HUES48 (cell line): Measurements from ENCODE around the gene EXOC5.
"Not testable (repeated sequence)": the region's sequence is repeated elsewhere in the genome, so short reads cannot be mapped to it uniquely, and the experiment has no call there.

Source experiments
- H3K27ac ChIP-seq: one replicate; pipeline ENCODE4 v1.7.0; 2013; ENCODE audit warnings: low read depth, low read length, inconsistent platforms
- H3K27me3 ChIP-seq: 2 replicates; pipeline ENCODE4 v1.6.1; 2013; ENCODE audit warnings: mild to moderate bottlenecking, low read length; ENCODE audit not compliant: control insufficient read depth, insufficient read depth
- H3K36me3 ChIP-seq: 2 replicates; pipeline ENCODE4 v1.6.1; 2013; ENCODE audit warnings: low read length; ENCODE audit not compliant: control insufficient read depth, insufficient read depth
- H3K4me1 ChIP-seq: 2 replicates; pipeline ENCODE4 v1.6.1; 2013; ENCODE audit warnings: mild to moderate bottlenecking, low read length; ENCODE audit not compliant: control insufficient read depth, insufficient read depth
- H3K4me3 ChIP-seq: 2 replicates; pipeline ENCODE4 v1.5.1; 2013; ENCODE audit warnings: mild to moderate bottlenecking, low read depth, low read length
- H3K9ac ChIP-seq: 2 replicates; pipeline ENCODE4 v1.6.1; 2013; ENCODE audit warnings: mild to moderate bottlenecking, low read depth, low read length, moderate library complexity
- H3K9me3 ChIP-seq: 2 replicates; pipeline ENCODE4 v1.6.1; 2013; ENCODE audit warnings: low read length; ENCODE audit not compliant: control insufficient read depth, insufficient read depth

Gene EXOC5

GRCh38 chr14:57212919-57213318, 55.8 kb downstream of the EXOC5 start:
- Histone ChIP-seq H3K4me3 (no peak overlapping the region), H3K4me1 (no peaks in the 10 kb centered on the region), H3K27me3 (no peaks in the 10 kb centered on the region), H3K36me3 (peaks cover 68% of the 10 kb centered on the region), H3K9ac (no peak overlapping the region), H3K9me3 (no peaks in the 10 kb centered on the region), H3K27ac (no peak overlapping the region)

GRCh38 chr14:57209561-57209960, 59.1 kb downstream of the EXOC5 start:
- no peak overlapping the region for H3K9ac ChIP-seq
- no peaks in the 10 kb centered on the region for H3K9me3 ChIP-seq
- H3K27me3 ChIP-seq: no peaks in the 10 kb centered on the region
- no peaks in the 10 kb centered on the region for H3K4me1 ChIP-seq
- no peak overlapping the region for H3K27ac ChIP-seq
- no peak overlapping the region for H3K4me3 ChIP-seq
- peaks cover 59% of the 10 kb centered on the region for H3K36me3 ChIP-seq

- Histone ChIP-seq H3K27me3 (no peaks in the 10 kb centered on the region), H3K36me3 (peaks cover 38% of the 10 kb centered on the region), H3K4me3 (no peak overlapping the region), H3K4me1 (no peaks in the 10 kb centered on the region), H3K9me3 (no peaks in the 10 kb centered on the region), H3K27ac (no peak overlapping the region), H3K9ac (no peak overlapping the region)
Measured at GRCh38 chr14:57205938-57206337, 62.8 kb downstream of the EXOC5 start.

- H3K4me3 ChIP-seq, H3K4me1 ChIP-seq, H3K9me3 ChIP-seq, H3K9ac ChIP-seq, H3K27me3 ChIP-seq, H3K27ac ChIP-seq: not testable (repeated sequence)
- peaks cover 15% of the 10 kb centered on the region for H3K36me3 ChIP-seq
Measured at GRCh38 chr14:57202672-57203071, 66.0 kb downstream of the EXOC5 start.

- H3K9me3 ChIP-seq: no peaks in the 10 kb centered on the region
- H3K4me1 ChIP-seq: no peaks in the 10 kb centered on the region
- H3K27me3 ChIP-seq: no peaks in the 10 kb centered on the region
- H3K27ac ChIP-seq: no peak overlapping the region
- H3K4me3 ChIP-seq: no peak overlapping the region
- H3K36me3 ChIP-seq: no peaks in the 10 kb centered on the region
- H3K9ac ChIP-seq: no peak overlapping the region
Measured at GRCh38 chr14:57199921-57200320, 68.8 kb downstream of the EXOC5 start.

GRCh38 chr14:57189070-57189469, 79.6 kb downstream of the EXOC5 start:
- no peaks in the 10 kb centered on the region for H3K36me3 ChIP-seq
- H3K9me3 ChIP-seq: no peaks in the 10 kb centered on the region
- H3K4me1 ChIP-seq: peaks cover 3% of the 10 kb centered on the region; the same call in 1 of the 2 replicates
- H3K4me3 ChIP-seq: no peak overlapping the region
- H3K27ac ChIP-seq: no peak overlapping the region
- H3K27me3 ChIP-seq: no peaks in the 10 kb centered on the region
- no peak overlapping the region for H3K9ac ChIP-seq

GRCh38 chr14:57182760-57183503, 85.8 kb downstream of the EXOC5 start:
- H3K36me3 ChIP-seq: no peaks in the 10 kb centered on the region
- H3K4me1 ChIP-seq: no peaks in the 10 kb centered on the region
- no peaks in the 10 kb centered on the region for H3K27me3 ChIP-seq
- no peak overlapping the region for H3K27ac ChIP-seq
- H3K4me3 ChIP-seq: no peak overlapping the region
- H3K9ac ChIP-seq: no peak overlapping the region
- H3K9me3 ChIP-seq: no peaks in the 10 kb centered on the region

- Histone ChIP-seq H3K36me3 (no peaks in the 10 kb centered on the region), H3K27ac (no peak overlapping the region), H3K4me3 (no peak overlapping the region), H3K9me3 (no peaks in the 10 kb centered on the region), H3K27me3 (no peaks in the 10 kb centered on the region), H3K9ac (no peak overlapping the region), H3K4me1 (no peaks in the 10 kb centered on the region)
Measured at GRCh38 chr14:57179273-57179672, 89.4 kb downstream of the EXOC5 start.

GRCh38 chr14:57174466-57174865, 94.2 kb downstream of the EXOC5 start:
- H3K36me3 ChIP-seq: no peaks in the 10 kb centered on the region
- H3K9me3 ChIP-seq: no peaks in the 10 kb centered on the region
- H3K27ac ChIP-seq: no peak overlapping the region
- no peak overlapping the region for H3K9ac ChIP-seq
- H3K27me3 ChIP-seq: no peaks in the 10 kb centered on the region
- no peak overlapping the region for H3K4me3 ChIP-seq
- H3K4me1 ChIP-seq: peaks cover 11% of the 10 kb centered on the region

- Histone ChIP-seq H3K27me3 (no peaks in the 10 kb centered on the region), H3K9me3 (no peaks in the 10 kb centered on the region), H3K9ac (no peak overlapping the region), H3K27ac (no peak overlapping the region), H3K4me1 (peaks cover 14% of the 10 kb centered on the region), H3K4me3 (no peak overlapping the region), H3K36me3 (no peaks in the 10 kb centered on the region)
Measured at GRCh38 chr14:57171903-57172302, 96.8 kb downstream of the EXOC5 start.

GRCh38 chr14:57171363-57171762, 97.3 kb downstream of the EXOC5 start:
- peaks cover 14% of the 10 kb centered on the region for H3K4me1 ChIP-seq
- H3K36me3 ChIP-seq: no peaks in the 10 kb centered on the region
- H3K27me3 ChIP-seq: no peaks in the 10 kb centered on the region
- no peaks in the 10 kb centered on the region for H3K9me3 ChIP-seq
- H3K27ac ChIP-seq: no peak overlapping the region
- H3K9ac ChIP-seq: no peak overlapping the region
- no peak overlapping the region for H3K4me3 ChIP-seq
